H9 (cell line): ENCODE results near the gene WDR33. TPM values are rescaled to one million over a fixed set of nuclear protein-coding genes. Genes with fewer than 3 reads are reported as not detected.

Experiments used
- DNase-seq: peaks from one replicate; pipeline ENCODE4 v3.0.0-alpha.2; 2017
- H2AFZ ChIP-seq: one replicate; pipeline ENCODE4 v1.6.1; 2013; ENCODE audit warnings: mild to moderate bottlenecking, low read length, control low read depth, moderate library complexity
- H2AK5ac ChIP-seq: 2 replicates; pipeline ENCODE4 v1.6.1; 2013; ENCODE audit warnings: low read length, control low read depth, mixed read lengths; ENCODE audit not compliant: insufficient read length
- H2BK120ac ChIP-seq: one replicate; pipeline ENCODE4 v1.6.1; 2013; ENCODE audit warnings: low read depth, mild to moderate bottlenecking, low read length, control low read depth, inconsistent platforms; ENCODE audit not compliant: poor library complexity, severe bottlenecking
- H2BK12ac ChIP-seq: 2 replicates; pipeline ENCODE4 v1.6.1; 2013; ENCODE audit warnings: low read length, control low read depth, mixed read lengths, low read depth; ENCODE audit not compliant: insufficient read length
- H2BK15ac ChIP-seq: 2 replicates; pipeline ENCODE4 v1.6.1; 2013; ENCODE audit warnings: low read depth, low read length, control low read depth
- H2BK20ac ChIP-seq: one replicate; pipeline ENCODE4 v1.6.1; 2013; ENCODE audit warnings: low read depth, mild to moderate bottlenecking, low read length, control low read depth, inconsistent platforms; ENCODE audit not compliant: poor library complexity, severe bottlenecking
- H2BK5ac ChIP-seq: 2 replicates; pipeline ENCODE4 v1.6.1; 2013; ENCODE audit warnings: low read length, control low read depth, mixed read lengths; ENCODE audit not compliant: insufficient read length
- H3K14ac ChIP-seq: 2 replicates; pipeline ENCODE4 v1.6.1; 2013; ENCODE audit warnings: low read length, control low read depth; ENCODE audit not compliant: insufficient read depth
- H3K18ac ChIP-seq: 2 replicates; pipeline ENCODE4 v1.6.1; 2013; ENCODE audit warnings: low read depth, mild to moderate bottlenecking, mixed read lengths, low read length, control low read depth; ENCODE audit not compliant: insufficient read length
- H3K23ac ChIP-seq: 2 replicates; pipeline ENCODE4 v1.6.1; 2013; ENCODE audit warnings: low read length, control low read depth, mixed read lengths, low read depth; ENCODE audit not compliant: insufficient read length
- H3K23me2 ChIP-seq: 2 replicates; pipeline ENCODE4 v1.6.1; 2013; ENCODE audit warnings: low read depth, mild to moderate bottlenecking, mixed read lengths, low read length, control low read depth; ENCODE audit not compliant: insufficient read length, poor library complexity, severe bottlenecking
- H3K27ac ChIP-seq: 2 replicates; pipeline ENCODE4 v1.5.1; 2013; ENCODE audit warnings: low read length, control low read depth, mixed read lengths, low read depth; ENCODE audit not compliant: insufficient read length
- H3K27me3 ChIP-seq: 2 replicates; pipeline ENCODE4 v1.6.1; 2013; ENCODE audit warnings: low read length, control low read depth, inconsistent platforms; ENCODE audit not compliant: insufficient read depth
- H3K4ac ChIP-seq: 2 replicates; pipeline ENCODE4 v1.6.1; 2013; ENCODE audit warnings: low read depth, mild to moderate bottlenecking, control low read depth, inconsistent platforms, low read length, moderate library complexity
- H3K4me1 ChIP-seq: 2 replicates; pipeline ENCODE4 v1.6.1; 2013; ENCODE audit warnings: low read length, control low read depth, inconsistent platforms; ENCODE audit not compliant: insufficient read depth
- H3K4me2 ChIP-seq: 2 replicates; pipeline ENCODE4 v1.6.1; 2013; ENCODE audit warnings: low read length, control low read depth, mixed read lengths; ENCODE audit not compliant: insufficient read length, insufficient read depth
- H3K56ac ChIP-seq: 2 replicates; pipeline ENCODE4 v1.6.1; 2013; ENCODE audit warnings: low read depth, mild to moderate bottlenecking, mixed read lengths, low read length, control low read depth; ENCODE audit not compliant: insufficient read length
- H3K79me1 ChIP-seq: 2 replicates; pipeline ENCODE4 v1.6.1; 2013; ENCODE audit warnings: low read depth, mild to moderate bottlenecking, moderate library complexity, low read length, control low read depth, inconsistent platforms; ENCODE audit not compliant: insufficient read depth, poor library complexity, severe bottlenecking
- H3K79me2 ChIP-seq: 2 replicates; pipeline ENCODE4 v1.6.1; 2013; ENCODE audit warnings: low read length, control low read depth, inconsistent platforms; ENCODE audit not compliant: insufficient read depth
- H3K9ac ChIP-seq: 2 replicates; pipeline ENCODE4 v1.6.1; 2013; ENCODE audit warnings: low read length, control low read depth, mixed read lengths; ENCODE audit not compliant: insufficient read length; ENCODE audit errors: extremely low read depth
- H3K9me3 ChIP-seq: one replicate; pipeline ENCODE4 v1.6.1; 2013; ENCODE audit warnings: low read depth, low read length, inconsistent platforms; ENCODE audit not compliant: control insufficient read depth
- H3T11ph ChIP-seq: one replicate; pipeline ENCODE4 v1.6.1; 2013; ENCODE audit warnings: mild to moderate bottlenecking, low read length, control low read depth, inconsistent platforms
- H4K20me1 ChIP-seq: one replicate; pipeline ENCODE4 v1.6.1; 2013; ENCODE audit not compliant: control insufficient read depth, insufficient read length, insufficient read depth
- H4K5ac ChIP-seq: 2 replicates; pipeline ENCODE4 v1.6.1; 2013; ENCODE audit warnings: low read depth, mild to moderate bottlenecking, mixed read lengths, low read length, control low read depth; ENCODE audit not compliant: insufficient read length
- H4K8ac ChIP-seq: replicated peaks from 2 replicates; pipeline ENCODE4 v1.6.1; 2013; ENCODE audit warnings: low read length, control low read depth, mixed read lengths, low read depth; ENCODE audit not compliant: insufficient read length
- H4K91ac ChIP-seq: 2 replicates; pipeline ENCODE4 v1.6.1; 2013; ENCODE audit warnings: low read depth, mild to moderate bottlenecking, moderate library complexity, mixed read lengths, low read length, control low read depth; ENCODE audit not compliant: insufficient read length
- H3K27ac Mint-ChIP-seq, 3 experiments: 2 replicates in 2 of 3; 3 replicates in 1 of 3; pipeline ENCODE4 v1.8.0; 2020 to 2021; ENCODE audit warnings: mixed read lengths in 3 of 3, mild to moderate bottlenecking in 1 of 3, moderate library complexity in 1 of 3
- H3K27me3 Mint-ChIP-seq: 2 replicates; pipeline ENCODE4 v1.8.0; 2021; ENCODE audit warnings: low read depth, mild to moderate bottlenecking, moderate library complexity, mixed read lengths
- H3K36me3 Mint-ChIP-seq, 3 experiments: 2 replicates in 2 of 3; 3 replicates in 1 of 3; pipeline ENCODE4 v1.8.0; 2020 to 2021; ENCODE audit warnings: low read depth in 3 of 3, mixed read lengths in 3 of 3; ENCODE audit not compliant: insufficient read depth in 1 of 3
- H3K4me1 Mint-ChIP-seq, 2 experiments: 2 replicates each; pipeline ENCODE4 v1.8.0; 2020; ENCODE audit warnings: mixed read lengths in 2 of 2
- H3K4me3 Mint-ChIP-seq, 2 experiments: 2 replicates in 1 of 2; 3 replicates in 1 of 2; pipeline ENCODE4 v1.8.0; 2020 to 2021; ENCODE audit warnings: mild to moderate bottlenecking in 2 of 2, mixed read lengths in 2 of 2, moderate library complexity in 1 of 2
- H3K9me3 Mint-ChIP-seq, 2 experiments: 2 replicates in 1 of 2; 3 replicates in 1 of 2; pipeline ENCODE4 v1.8.0; 2020; ENCODE audit warnings: mild to moderate bottlenecking in 2 of 2, mixed read lengths in 2 of 2, moderate library complexity in 1 of 2
- WGBS: extraction: QIAGEN DNeasy Blood & Tissue Kit; methylation state at CpG from one replicate; pipeline ENCODE4 v1.1.7; 2013; ENCODE audit warnings: missing lambda C conversion rate, low lambda C conversion rate, mixed read lengths; ENCODE audit not compliant: insufficient read length; ENCODE audit errors: extremely low coverage; 5-methylcytosine and 5-hydroxymethylcytosine counted together
- total RNA-seq: library from RNA; stranded (reverse); gene quantifications from 2 replicates; pipeline ENCODE4 v1.2.1, GENCODE V29; 2021
- TF ChIP-seq, protein P1 (sequence below): fragments of 200-600 bp; sonication (generic); conservative IDR thresholded peaks from 3 replicates; pipeline ENCODE4 v1.8.0; 2021; ENCODE audit warnings: antibody characterized with exemption, mild to moderate bottlenecking

WDR33 gene
- total RNA-seq, 1 experiment from 2014 or later, result 86.0 TPM

DNA sequence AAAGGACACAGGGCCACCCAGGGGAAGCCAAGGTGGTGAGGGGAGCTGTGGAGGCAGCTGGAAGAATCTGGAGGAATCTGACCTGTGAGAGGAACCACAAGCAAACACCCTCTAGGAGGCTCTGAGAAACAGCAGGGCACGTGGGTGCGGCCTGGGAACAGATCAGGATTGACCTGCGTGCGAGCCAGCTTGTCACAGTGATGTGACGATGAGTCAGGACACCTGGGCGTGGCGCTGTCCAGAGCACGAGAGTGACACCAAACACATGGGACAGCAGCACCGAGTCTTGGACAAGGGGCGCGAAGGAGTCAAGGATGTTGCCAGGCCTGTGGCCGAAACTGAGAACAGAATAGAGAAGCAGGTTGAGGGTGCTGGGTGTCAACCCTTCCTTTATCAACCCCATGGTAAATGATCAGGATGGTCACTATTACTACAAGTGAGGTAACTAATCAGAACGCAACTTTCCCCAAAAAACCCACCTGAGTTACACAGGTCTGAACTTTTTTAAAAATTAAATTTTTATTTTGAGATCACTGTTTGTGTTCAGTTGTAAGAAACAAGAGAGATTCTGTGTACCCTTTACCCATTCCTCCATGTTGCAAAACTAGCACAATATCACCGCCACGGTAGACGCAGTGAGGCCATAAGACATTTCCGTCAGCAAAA, 110.3 kb downstream of the WDR33 start:
- peaks cover 14% of the 10 kb centered on the region for H3K27me3 Mint-ChIP-seq
- no CpG with 5 or more reads among the region's 17 CpGs for WGBS
- no peak overlapping the region for H2BK5ac ChIP-seq
- H2BK12ac ChIP-seq, result no peak overlapping the region
- H3K79me2 ChIP-seq, result peaks cover 3% of the 10 kb centered on the region; the same call in 1 of the 2 replicates
- H3K36me3 Mint-ChIP-seq, result peaks cover 0 to 26% (median 25%) of the 10 kb centered on the region in 3 experiments; a peak in 6 of 7 replicates
- DNase-seq, result peak; percentile 90
- H3K9me3 Mint-ChIP-seq, result peaks cover 0 to 4% of the 10 kb centered on the region in 2 experiments; a peak in 1 of 5 replicates
- no peak overlapping the region for H4K8ac ChIP-seq
- H2AFZ ChIP-seq, result no peak overlapping the region
- H3K9me3 ChIP-seq, result no peaks in the 10 kb centered on the region
- no peak overlapping the region for H2AK5ac ChIP-seq
- TF ChIP-seq, protein P1, sequence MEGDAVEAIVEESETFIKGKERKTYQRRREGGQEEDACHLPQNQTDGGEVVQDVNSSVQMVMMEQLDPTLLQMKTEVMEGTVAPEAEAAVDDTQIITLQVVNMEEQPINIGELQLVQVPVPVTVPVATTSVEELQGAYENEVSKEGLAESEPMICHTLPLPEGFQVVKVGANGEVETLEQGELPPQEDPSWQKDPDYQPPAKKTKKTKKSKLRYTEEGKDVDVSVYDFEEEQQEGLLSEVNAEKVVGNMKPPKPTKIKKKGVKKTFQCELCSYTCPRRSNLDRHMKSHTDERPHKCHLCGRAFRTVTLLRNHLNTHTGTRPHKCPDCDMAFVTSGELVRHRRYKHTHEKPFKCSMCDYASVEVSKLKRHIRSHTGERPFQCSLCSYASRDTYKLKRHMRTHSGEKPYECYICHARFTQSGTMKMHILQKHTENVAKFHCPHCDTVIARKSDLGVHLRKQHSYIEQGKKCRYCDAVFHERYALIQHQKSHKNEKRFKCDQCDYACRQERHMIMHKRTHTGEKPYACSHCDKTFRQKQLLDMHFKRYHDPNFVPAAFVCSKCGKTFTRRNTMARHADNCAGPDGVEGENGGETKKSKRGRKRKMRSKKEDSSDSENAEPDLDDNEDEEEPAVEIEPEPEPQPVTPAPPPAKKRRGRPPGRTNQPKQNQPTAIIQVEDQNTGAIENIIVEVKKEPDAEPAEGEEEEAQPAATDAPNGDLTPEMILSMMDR, result no peak; the same call in 1 of the 3 replicates
- H3K27ac ChIP-seq, result peak overlapping the region; percentile 8
- no peak overlapping the region for H2BK15ac ChIP-seq
- H3K4me3 Mint-ChIP-seq, result peak overlapping the region; percentile 85
- peak overlapping the region; percentile 13 for H3K18ac ChIP-seq
- peak overlapping the region; percentile 62 for H3K4me2 ChIP-seq
- H3K4me1 Mint-ChIP-seq, result peaks cover 18 to 24% of the 10 kb centered on the region in 2 experiments
- H3K27me3 ChIP-seq, result no peaks in the 10 kb centered on the region
- peaks cover 5% of the 10 kb centered on the region; the same call in 1 of the 2 replicates for H3K4me1 ChIP-seq
- no peaks in the 10 kb centered on the region for H3K79me1 ChIP-seq
- peak overlapping the region; percentile 15 for H3K9ac ChIP-seq
- H3K23ac ChIP-seq, result no peak overlapping the region
- no peak overlapping the region for H4K5ac ChIP-seq
- H4K91ac ChIP-seq, result no peak overlapping the region
- no peaks in the 10 kb centered on the region for H4K20me1 ChIP-seq
- H3K14ac ChIP-seq, result no peak overlapping the region
- H3T11ph ChIP-seq, result no peak overlapping the region
- no peak overlapping the region for H2BK20ac ChIP-seq
- H3K27ac Mint-ChIP-seq, result peak overlapping the region; percentile 95 to 99 (median 96)
- no peak overlapping the region for H2BK120ac ChIP-seq
- no peak overlapping the region for H3K4ac ChIP-seq
- H3K56ac ChIP-seq, result no peak overlapping the region
- peaks cover 5% of the 10 kb centered on the region for H3K23me2 ChIP-seq
